ENCODE results near the gene C12orf54.

DNA sequence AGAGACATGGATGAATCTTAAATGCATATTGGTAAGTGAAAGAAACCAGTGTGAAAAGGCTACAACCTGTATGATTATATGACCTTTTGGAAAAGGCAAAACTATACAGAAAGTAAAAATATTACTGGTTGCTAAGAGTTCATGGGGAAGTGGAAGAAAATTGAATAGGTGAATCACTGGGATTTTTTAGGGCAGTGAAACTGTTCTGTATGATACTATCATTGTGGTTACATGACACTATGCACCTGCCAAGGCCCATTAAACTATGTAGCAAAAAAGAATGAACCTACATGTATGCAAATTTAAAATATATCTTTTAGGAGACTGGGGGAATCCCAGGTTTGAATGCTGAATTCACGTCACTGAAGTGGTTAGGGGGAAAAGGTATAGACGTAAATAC, 30.6 kb downstream of the C12orf54 start:
- TF ChIP-seq, protein P1, sequence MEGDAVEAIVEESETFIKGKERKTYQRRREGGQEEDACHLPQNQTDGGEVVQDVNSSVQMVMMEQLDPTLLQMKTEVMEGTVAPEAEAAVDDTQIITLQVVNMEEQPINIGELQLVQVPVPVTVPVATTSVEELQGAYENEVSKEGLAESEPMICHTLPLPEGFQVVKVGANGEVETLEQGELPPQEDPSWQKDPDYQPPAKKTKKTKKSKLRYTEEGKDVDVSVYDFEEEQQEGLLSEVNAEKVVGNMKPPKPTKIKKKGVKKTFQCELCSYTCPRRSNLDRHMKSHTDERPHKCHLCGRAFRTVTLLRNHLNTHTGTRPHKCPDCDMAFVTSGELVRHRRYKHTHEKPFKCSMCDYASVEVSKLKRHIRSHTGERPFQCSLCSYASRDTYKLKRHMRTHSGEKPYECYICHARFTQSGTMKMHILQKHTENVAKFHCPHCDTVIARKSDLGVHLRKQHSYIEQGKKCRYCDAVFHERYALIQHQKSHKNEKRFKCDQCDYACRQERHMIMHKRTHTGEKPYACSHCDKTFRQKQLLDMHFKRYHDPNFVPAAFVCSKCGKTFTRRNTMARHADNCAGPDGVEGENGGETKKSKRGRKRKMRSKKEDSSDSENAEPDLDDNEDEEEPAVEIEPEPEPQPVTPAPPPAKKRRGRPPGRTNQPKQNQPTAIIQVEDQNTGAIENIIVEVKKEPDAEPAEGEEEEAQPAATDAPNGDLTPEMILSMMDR (IDR thresholded peaks at IDR 0.05; ENCODE audit: extremely low read depth in 1 of 2, insufficient read depth in 1 of 2, low read depth in 1 of 2, low read length in 2 of 2) = no peak
- TF ChIP-seq EZH2 (IDR thresholded peaks at IDR 0.05; ENCODE audit: borderline replicate concordance, low read depth, low read length, severe bottlenecking) (no peak), POLR2A (IDR thresholded peaks at IDR 0.05; ENCODE audit: low read depth, low read length) (no peak), MYC (IDR thresholded peaks at IDR 0.05; ENCODE audit: low read depth, low read length) (no peak)

All from endothelial cell of umbilical vein (primary cell).